Esophagus mucosa (tissue), 1 donor: ENCODE results near the gene CD4. TPM values are rescaled to one million over a fixed set of nuclear protein-coding genes. Genes with fewer than 3 reads are reported as not detected.
A peak's percentile ranks its signal among the peaks of the same experiment; 100 is the strongest.

Experiments
- ATAC-seq: fragments of 200-7000 bp; cut with Tn5 transposase; one replicate; pipeline ENCODE4 v1.9.1; 2020
- total RNA-seq: library from RNA; stranded (reverse); gene quantifications from one replicate; pipeline ENCODE4 v1.2.4, GENCODE V29; 2023
- donor health status: DM: yes; HTN: yes; CAD: no.

CD4 gene
- total RNA-seq, 1 donor from 2014 or later: 2.2 TPM

DNA sequence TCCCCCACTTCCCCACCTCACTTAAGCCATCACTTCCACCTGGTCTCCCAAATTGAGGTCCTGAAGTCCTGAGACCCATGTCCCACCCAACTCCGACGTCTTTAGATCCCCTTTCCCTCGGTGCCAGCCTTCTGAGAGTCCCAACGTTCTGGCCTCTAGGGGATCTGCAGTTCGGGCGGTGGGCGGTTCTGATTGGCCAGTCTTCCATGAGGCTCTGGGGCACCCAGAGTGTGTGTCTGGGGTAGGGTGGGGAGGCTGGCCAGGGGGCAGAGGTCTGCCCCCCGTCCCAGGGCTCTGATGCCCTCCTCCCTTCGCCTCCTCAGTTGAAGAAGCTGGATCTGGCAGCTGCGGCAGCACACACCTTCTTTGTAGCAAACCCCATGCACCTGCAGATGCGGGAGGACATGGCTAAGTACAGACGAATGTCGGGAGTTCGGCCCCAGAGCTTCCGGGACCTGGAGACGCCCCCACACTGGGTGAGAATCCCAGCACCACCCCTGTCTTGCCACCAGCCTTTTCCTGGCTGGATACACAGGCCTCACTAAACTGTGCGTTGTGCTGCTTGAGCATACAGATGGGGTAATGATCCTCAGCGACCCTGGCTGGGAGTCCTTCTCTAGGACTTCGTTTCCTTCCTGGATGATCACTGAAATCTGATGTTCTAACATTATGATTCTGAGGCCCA, 40.4 kb downstream of the CD4 start:
- ATAC-seq: no peak

DNA sequence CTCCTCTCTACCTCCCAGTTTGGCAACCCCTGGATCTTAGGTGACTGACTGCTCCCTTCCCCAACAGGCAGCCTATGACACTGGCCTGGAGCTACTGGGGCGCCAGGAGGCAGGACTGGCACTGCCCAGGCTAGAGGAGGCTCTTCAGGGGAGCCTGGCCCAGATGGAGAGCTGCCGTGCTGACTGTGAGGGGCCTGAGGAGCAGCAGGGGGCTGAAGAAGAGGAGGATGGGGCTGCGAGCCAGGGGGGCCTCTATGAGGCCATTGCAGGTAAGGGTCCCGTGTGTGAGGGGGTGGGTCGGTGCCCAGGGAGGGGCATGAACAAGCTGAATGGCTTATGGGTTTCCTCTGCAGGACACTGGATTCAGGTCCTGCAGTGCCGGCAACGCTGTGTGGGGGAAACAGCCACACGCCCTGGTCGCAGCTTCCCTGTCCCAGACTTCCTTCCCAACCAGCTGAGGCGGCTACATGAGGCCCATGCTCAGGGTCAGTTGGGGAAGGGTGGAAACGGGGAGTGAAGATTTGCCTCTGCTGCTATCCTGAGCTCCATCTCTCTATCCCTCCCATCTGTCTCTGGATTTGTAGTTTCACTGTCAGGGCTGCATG, 41.1 kb downstream of the CD4 start:
- no peak for ATAC-seq

DNA sequence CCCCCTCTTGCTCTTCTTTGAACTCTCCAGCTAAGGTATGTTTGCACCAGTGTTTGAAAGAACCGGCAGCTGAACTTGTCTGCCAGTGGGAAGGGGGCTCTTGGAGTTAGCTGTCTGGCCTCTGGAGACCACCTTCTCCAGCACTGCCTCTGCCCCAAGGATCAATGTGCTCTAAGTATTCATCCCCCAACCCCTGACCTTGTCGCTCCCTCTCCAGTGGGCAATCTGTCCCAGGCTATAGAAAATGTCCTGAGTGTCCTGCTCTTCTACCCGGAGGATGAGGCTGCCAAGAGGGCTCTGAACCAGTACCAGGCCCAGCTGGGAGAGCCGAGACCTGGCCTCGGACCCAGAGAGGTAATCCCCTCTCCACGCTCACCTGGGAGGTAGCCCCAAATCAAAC, 41.7 kb downstream of the CD4 start:
- ATAC-seq: no peak

DNA sequence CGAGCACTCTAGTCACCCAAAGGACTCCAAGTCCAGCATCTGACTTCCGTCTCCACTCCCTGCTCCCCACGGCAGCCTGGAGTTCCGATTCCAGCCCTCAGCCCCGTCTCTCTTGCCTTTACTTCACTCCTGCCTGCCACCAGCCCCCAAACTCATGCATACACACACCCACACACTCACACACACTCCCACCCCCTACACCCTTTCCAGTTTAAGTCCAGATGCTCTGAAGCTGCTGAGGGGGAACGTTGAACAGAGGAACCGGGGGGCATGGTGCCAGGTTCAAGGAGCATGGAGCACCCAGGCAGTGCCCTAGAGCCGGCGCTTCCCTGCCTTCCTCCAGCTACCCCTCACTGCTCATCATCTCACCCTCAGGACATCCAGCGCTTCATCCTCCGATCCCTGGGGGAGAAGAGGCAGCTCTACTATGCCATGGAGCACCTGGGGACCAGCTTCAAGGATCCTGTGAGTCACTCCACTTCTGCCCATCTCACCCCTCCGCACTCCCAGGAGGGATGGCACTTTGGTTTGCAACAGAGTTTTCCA, 42.2 kb downstream of the CD4 start:
- no peak for ATAC-seq

DNA sequence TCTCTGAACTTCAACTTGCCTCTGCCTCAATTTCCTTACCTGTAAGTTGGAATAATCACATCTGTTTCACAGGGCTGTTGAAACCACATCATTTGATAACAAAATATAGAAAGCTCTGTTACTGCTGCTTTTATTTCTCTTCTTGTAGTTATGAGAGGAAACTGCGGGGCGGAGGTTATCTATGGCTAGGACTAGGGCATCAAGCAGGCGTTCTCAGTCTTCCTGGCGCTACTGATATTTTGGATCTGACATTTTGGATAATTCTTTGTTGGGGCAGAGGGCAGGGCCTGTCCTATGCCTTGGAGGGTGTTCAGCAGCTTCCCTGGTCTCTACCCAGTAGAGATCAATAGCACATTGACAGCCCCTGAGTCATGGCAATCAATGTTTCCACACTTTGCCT, 42.8 kb downstream of the CD4 start:
- ATAC-seq: no peak

DNA sequence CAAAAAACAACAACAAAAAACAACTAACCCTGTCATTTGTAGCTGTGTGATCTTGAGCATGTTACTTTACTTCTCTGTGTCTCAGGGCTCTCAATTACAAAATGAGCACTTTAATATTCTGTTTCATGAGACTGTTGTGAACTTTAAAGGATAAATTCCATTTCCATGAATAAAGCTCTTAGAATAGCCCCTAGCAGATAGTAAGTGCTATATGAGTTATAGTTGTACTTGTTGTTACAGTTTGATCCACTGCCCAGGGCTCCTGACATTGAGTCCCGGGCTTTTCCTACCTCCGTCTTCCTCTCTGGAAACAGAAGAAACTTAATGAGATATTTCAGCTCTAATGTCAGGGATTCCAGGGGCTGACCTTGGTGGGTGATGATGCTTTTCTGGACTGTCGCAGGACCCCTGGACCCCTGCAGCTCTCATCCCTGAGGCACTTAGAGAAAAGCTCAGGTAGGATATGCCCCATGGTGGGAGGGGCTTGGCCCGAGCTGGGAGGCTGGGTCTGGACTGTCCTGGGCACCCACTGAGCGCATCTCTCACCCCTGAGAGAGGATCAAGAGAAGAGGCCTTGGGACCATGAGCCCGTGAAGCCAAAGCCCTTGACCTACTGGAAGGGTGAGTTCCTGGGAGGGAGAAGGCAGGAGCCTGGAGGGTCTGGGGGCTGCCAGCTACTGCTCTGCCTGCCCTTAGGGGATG, 44.0 kb downstream of the CD4 start:
- ATAC-seq: no peak

DNA sequence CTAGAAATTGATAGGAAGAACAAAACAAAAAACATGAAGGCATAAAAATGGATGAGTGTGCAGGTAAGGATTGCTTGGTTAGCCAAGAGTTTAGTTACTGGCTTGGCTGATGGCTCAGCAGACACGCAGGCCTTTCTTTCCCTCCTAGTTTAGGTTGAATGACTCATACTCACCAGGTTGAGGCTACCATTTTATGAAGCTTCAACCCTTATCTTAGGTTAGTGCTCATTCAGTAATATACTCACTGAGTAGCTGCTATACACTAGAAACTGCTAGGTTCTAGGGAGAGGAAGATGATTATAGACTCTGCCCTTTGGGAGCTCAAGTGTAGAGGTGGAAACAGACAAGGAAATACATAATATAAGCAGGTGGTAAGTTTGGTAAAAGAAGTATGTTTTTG, 44.9 kb downstream of the CD4 start:
- ATAC-seq: no peak

DNA sequence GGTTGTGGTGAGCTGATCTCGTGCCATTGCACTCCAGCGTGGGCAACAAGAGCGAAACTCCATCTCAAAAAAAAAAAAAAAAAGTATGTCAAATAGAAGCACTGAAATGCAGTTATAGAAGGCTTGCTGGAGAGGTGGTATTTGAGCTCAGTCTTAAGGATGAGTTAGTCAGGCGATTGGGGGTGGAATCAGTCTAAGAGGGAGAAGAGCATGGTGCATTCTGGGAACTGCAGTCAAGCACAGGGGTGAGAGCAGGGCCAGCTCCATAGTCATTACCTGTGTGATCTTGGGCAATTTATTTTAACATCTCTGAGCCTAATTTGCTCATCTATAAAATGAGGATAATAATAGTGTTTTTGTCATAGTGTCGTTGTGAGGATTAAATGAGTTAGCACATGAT, 45.5 kb downstream of the CD4 start:
- no peak for ATAC-seq

DNA sequence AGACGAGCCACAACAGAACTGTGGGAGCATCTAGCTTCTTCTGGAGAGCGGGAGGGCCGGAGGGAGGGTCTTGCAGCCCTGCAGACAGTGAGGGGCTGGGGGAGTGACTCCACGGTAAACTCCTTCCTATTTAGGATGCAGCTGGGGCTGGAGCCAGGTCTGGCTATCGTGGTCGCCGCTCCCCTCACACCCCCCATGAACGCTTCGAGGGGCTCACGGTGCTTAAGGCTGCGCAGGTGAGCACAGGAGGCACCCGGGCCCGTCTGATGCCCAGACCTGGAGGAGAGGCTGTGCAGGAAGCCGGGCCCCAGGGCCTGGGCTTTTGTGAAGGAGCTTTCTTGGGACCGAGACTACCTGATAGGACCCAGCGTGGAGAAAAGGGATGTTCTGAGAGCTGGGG, 47.5 kb downstream of the CD4 start:
- ATAC-seq: no peak

DNA sequence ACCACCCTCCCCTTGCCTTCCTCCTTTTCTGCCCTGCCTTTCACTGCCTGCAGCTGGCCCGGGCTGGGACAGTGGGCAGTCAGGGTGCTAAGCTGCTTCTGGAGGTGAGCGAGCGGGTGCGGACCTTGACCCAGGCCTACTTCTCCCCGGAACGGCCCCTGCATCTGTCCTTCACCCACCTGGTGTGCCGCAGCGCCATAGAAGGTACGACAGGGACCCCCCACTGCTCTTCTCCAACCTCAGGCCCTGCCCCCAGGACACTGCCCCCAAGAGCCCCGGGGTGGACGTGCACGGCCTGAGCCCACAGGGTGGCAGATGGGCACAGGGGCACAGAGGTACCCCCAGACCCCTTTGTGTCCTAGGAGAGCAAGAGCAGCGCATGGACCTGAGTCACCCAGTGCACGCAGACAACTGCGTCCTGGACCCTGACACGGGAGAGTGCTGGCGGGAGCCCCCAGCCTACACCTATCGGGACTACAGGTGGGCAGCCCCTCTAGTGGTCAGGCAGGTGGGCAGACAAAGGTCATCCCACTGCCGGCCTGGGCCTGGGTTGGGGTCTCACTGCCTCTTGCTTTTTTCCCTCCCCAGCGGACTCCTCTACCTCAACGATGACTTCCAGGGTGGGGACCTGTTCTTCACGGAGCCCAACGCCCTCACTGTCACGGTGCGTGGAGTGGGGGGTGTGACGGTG, 48.2 kb downstream of the CD4 start:
- no peak for ATAC-seq

DNA sequence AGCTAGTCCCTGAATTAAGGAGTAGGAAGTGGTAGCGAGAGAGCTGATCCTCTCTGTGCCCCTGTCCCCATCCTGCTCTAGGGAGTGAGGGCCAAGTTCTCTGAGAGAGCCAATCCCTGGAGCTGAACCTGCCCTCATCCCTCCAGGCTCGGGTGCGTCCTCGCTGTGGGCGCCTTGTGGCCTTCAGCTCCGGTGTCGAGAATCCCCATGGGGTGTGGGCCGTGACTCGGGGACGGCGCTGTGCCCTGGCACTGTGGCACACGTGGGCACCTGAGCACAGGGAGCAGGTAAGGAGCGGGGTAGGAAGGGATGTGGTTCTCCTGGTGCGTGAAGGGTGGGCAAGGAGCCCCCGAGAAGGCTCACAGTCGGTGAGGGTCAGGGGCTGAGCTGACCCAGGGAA, 49.5 kb downstream of the CD4 start:
- ATAC-seq: no peak

DNA sequence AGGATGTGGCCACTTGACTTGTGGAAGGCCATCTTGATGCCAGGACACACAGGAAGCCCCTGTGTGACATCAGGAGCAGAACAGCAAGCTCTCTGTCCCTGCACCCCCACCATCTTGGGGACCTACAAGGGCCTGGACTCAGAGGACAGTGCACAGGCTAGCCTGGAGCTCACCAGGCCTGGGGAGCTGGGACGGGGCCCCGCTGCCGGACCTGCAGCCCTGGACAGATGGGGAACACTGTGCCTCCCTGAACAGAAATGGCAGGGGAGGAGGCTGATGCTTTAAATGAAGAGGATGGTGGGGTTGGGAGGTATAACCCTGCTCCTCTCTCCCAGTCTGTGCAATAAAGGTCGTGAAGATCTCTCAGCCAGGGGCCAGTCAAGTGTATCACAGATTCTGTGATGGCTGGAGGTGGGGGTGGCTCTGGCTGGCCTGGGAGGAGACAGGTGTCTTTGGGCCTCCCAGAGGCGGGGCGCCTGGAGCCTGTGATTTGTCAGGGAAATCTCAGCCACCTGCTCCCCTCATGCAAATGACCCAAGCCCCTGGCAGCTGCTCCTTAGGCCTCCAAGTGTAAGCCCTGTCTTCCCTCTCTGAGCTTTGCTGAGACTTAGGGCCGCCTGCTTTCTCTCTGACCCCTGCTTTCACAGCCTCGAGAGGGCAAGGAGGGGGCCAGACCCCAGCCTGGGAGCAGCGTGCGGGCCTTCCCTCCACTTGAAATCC, 50.3 kb downstream of the CD4 start:
- ATAC-seq: peak; percentile 6

DNA sequence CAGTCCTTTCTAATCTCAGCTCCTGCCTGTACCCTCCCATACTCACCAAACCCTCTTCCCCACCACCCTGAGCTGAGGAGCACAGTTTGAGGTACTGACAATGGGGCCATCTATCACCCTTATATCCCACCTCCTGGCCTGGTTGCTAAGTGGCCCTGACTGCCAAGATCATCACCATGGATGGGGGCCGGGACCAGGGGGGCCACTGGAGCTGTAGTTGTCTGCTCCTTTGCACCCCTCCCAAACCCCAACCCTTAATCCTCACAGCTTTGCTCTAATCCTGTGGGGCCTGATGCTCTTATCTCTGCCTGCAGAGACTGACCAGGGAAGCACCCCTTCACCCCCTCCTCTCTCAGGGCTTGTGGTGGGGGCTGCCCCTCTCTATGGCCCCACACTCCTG, 51.0 kb downstream of the CD4 start:
- no peak for ATAC-seq

DNA sequence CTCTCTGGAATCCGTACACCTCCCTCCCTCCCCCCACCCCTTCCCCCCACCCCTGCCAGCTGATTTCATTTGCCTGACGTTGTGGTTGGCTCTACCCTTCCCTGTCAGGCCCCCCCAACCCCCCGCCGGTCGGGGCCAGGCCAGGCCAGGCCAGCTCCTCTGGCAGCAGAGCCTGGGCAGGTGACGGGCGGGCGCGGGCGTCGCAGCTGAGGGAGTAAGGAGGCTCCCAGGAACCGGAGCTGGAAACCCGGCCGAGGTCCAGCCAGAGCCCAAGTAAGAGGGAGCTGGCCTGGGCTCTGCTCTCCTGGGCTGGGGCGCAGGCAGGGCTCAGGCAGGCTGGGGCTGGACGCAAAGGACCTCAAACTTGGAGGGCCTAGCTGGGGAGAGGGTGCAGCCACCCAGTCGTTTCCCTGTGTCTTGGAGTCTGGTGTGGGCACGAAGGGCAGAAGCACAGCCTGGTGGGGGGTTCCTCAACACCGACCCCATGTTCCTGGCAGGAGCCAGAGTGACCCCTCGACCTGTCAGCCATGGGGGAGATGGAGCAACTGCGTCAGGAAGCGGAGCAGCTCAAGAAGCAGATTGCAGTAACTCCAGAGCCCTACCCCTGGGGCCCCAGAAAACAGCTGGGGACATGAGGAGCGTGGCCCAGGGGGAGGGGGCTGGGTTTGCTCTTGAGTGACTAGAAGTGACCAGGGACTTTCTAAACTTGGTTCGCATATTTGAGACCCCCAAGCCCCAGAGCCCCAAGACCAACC, 51.6 kb downstream of the CD4 start, which contains the start of gene GNB3:
TSS of gene GNB3 (plus strand) at position 165 of the 755 bp plus-strand sequence. CDS start at position 528, 363 bp downstream.
- ATAC-seq: no peak

DNA sequence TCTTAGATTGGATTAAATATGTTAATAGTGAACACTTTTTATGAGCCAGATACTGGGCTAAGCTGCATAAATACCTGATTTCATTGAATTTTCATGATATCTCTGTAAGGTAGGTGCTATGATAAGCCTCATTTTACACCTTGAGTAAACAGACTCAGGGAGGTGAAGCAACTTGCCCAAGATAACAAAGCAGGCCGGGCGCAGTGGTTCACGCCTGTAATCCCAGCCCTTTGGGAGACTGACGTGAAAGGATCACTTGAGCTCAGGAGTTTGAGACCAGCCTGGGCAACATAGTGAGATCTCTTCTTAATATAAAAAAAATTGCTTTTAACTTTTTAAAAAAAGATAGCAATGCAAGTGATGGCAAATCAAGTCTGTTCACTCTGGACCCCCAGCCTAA, 52.7 kb downstream of the CD4 start:
- no peak for ATAC-seq

DNA sequence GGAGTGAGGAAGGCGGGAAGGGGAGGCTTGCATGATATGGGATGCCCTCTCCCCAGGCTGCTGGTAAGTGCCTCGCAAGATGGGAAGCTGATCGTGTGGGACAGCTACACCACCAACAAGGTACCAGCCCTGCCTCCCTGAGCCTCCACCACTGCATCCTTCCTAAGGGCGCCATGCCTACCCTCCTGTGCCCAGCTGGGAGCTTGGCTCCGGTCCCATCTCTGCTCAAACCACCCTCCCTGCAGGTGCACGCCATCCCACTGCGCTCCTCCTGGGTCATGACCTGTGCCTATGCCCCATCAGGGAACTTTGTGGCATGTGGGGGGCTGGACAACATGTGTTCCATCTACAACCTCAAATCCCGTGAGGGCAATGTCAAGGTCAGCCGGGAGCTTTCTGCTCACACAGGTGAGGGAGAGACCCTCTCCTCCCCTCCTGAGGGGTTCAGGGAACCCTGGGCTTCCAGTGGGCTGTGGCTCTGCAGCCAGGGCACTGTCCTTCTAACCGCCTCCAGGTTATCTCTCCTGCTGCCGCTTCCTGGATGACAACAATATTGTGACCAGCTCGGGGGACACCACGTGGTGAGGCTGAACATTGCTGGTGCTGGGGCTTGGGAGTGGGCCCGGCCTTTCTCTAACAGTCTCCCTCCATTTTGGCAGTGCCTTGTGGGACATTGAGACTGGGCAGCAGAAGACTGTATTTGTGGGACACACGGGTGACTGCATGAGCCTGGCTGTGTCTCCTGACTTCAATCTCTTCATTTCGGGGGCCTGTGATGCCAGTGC, 54.0 kb downstream of the CD4 start:
- no peak for ATAC-seq

DNA sequence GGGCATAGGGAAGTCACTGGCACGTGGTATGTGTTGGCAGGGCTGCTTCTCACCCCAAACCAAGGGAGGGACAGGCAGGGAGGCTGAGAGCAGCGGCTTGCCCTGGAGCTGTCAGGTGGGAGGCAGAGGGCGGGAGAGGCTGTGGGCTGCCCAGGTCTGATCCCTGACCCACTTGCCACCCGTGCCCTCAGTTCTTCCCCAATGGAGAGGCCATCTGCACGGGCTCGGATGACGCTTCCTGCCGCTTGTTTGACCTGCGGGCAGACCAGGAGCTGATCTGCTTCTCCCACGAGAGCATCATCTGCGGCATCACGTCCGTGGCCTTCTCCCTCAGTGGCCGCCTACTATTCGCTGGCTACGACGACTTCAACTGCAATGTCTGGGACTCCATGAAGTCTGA, 56.1 kb downstream of the CD4 start:
- no peak for ATAC-seq

DNA sequence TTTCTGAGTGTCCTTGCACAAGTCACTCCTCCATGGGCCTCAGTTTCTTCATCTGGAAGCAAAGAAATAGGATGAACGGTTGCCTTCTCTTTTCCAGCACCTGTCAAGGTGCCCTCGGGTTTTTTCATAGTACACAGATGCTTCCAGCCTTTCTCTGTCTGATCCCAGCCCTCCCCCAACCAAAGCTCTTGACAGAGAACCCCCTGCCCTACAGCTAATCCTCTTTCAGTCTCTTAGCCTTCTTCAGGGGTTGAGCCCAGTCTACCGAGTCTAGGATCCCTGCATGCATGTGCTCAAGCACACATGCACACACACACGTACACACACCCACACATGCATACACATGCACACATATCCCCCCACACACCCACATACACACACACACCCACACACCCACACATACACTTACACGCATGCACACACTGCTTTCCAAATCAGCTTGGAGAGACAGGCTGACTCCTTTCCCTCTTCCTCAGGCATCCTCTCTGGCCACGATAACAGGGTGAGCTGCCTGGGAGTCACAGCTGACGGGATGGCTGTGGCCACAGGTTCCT, 57.1 kb downstream of the CD4 start:
- no peak for ATAC-seq

DNA sequence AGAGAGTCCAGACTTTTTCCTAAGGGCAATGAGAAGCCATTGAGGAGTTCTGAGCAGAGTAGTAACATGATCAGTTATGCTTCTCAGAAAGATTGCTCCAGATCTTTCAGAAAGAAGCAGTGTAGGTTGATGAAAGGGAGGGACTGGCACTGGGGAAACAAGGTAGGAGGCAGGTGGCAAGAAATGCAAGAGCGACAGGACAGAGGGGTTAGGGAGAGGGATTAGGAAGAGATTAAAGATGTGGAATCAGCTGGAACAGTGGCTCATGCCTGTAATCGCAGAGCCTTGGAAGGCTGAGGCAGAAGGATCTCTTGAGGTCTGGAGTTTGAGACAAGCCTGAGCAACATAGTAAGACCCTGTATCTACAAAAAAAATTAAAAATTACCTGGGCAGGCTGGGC, 58.3 kb downstream of the CD4 start:
- no peak for ATAC-seq

DNA sequence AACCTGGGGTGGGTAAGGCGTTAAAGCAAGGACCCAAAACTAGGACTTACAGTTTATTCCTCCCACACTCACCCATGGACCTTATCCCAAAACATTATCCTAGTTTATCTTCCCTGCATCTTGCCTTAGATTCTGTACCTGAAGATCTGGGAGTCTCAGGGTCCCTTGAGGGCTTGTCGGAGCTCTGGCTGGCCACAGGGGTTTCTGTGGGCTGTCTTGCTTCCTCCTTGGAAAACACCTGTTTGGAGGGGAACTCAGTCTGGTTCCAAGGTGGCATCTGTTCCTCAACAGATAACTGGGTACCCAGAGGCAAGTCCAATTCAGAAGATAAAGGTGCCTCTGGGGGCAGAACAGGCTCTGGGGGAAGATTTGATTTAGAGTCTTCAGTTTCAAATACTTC, 60.1 kb downstream of the CD4 start:
- ATAC-seq: no peak
